ENCODE results near the gene COG5. TPM values are rescaled to one million over a fixed set of nuclear protein-coding genes. Genes with fewer than 3 reads are reported as not detected.

Gene COG5
- total and polyA plus RNA-seq, 10 of the 15 experiments (the other 5 are each of a cell fraction or from before 2014, with no cell fraction given), result 5.5 to 27.9 (median 15.6) TPM

DNA sequence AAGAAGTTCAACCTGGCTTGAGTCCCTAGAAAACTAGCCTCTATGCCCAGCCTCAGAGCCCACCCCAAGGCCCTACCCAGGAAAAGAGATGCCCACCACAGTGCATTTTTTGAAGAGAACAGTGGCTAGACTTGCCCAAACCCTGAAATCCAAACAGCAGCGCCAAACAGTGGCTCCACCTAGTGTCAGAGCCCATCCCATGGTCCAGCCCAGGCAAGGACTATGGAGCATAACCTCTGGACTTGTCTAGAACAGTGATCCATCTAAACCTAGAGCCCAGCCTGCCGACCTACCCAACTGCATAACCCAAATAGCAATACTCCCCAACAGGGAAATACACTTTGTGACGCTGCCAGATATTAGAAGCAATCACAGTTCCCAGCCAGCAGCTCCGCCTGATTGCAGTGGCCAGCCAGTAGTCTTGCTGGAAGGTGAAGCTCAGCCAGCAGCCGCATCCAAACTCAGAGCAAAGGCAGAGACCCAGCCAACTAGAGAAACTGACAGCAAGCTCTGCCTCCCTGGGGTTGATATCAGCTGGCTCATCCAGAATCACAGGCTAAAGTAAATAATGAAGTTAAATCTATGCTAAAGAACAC, 350.4 kb downstream of the COG5 start:
- 94% methylated on average over 5 of the region's 5 CpGs for WGBS (ENCODE audit: insufficient coverage, insufficient replicate concordance, low lambda C conversion rate, missing lambda C conversion rate)
- no peaks in the 10 kb centered on the region for H3K79me2 ChIP-seq (ENCODE audit: control insufficient read depth, insufficient read depth, low read length)
- ChIA-PET RAD21 (ENCODE audit: unreplicated experiment) (no interaction called here), POLR2A (no interaction called here), CTCF (interaction anchor here (0.7 to 1.5 kb wide), 2 partner anchors 66 to 192 kb away, joined by 3 read pairs; no protein-coding TSS in a partner anchor), SMC1A (ENCODE audit: uncharacterized antibody, unreplicated experiment) (interaction anchor here (1.6 to 1.8 kb wide), 2 partner anchors 10 to 39 kb away, joined by 4 to 8 read pairs; no protein-coding TSS in a partner anchor)
- DNase-seq (ENCODE audit: low read depth, low spot score) (no peak), FAIRE-seq (no peak), ATAC-seq (no peak)
- no peaks in the 10 kb centered on the region for H3K4me1 ChIP-seq (ENCODE audit: control insufficient read depth, insufficient read depth, low read length)
- BruUV-seq (replicated peaks), result no TSS peak
- H3K9ac ChIP-seq (ENCODE audit: control insufficient read depth, insufficient read depth, low read length), result no peak overlapping the region
- H3K9me3 ChIP-seq (replicated peaks; ENCODE audit: control insufficient read depth, insufficient read depth, low read length), result peaks cover 2% of the 10 kb centered on the region; the same call in 2 of the 3 replicates
- intact Hi-C loops (cut with micrococcal nuclease; ENCODE audit: unreplicated experiment), result no loop called here
- no peak overlapping the region for H3K27ac ChIP-seq (ENCODE audit: control insufficient read depth, insufficient read depth)
- in situ Hi-C loops (cut with MboI), result no loop called here
- H3K4me3 ChIP-seq, result no peak overlapping the region
- H4K20me1 ChIP-seq (ENCODE audit: control insufficient read depth, insufficient read depth), result no peaks in the 10 kb centered on the region
- no peak overlapping the region for H2AFZ ChIP-seq (ENCODE audit: control insufficient read depth, low read depth, low read length)
- H3K4me2 ChIP-seq (ENCODE audit: control insufficient read depth, insufficient read depth), result no peak overlapping the region
- H3K27me3 ChIP-seq (replicated peaks in 1 of 2; ENCODE audit: control insufficient read depth in 2 of 2, insufficient read depth in 2 of 2, low read length in 1 of 2), result no peaks in the 10 kb centered on the region
- TF ChIP-seq CHD4 (IDR thresholded peaks at IDR 0.05) (no peak), POLR2AphosphoS2 (IDR thresholded peaks at IDR 0.05; ENCODE audit: low read depth, low read length) (no peak), SMARCA5 (IDR thresholded peaks at IDR 0.05) (no peak), ZNF274 (IDR thresholded peaks at IDR 0.05; ENCODE audit: insufficient read depth, insufficient read length) (no peak)
- TF ChIP-seq, protein P1, sequence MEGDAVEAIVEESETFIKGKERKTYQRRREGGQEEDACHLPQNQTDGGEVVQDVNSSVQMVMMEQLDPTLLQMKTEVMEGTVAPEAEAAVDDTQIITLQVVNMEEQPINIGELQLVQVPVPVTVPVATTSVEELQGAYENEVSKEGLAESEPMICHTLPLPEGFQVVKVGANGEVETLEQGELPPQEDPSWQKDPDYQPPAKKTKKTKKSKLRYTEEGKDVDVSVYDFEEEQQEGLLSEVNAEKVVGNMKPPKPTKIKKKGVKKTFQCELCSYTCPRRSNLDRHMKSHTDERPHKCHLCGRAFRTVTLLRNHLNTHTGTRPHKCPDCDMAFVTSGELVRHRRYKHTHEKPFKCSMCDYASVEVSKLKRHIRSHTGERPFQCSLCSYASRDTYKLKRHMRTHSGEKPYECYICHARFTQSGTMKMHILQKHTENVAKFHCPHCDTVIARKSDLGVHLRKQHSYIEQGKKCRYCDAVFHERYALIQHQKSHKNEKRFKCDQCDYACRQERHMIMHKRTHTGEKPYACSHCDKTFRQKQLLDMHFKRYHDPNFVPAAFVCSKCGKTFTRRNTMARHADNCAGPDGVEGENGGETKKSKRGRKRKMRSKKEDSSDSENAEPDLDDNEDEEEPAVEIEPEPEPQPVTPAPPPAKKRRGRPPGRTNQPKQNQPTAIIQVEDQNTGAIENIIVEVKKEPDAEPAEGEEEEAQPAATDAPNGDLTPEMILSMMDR (IDR thresholded peaks at IDR 0.05 in 2 of 3, conservative IDR thresholded peaks at IDR 0.05 in 1 of 3; ENCODE audit: control insufficient read depth in 2 of 3, extremely low read depth in 1 of 3, insufficient read depth in 1 of 3, low read depth in 3 of 3, low read length in 3 of 3), result 0 out of 6 replicates have a peak, but pooled peaks of 1 of the 3 experiments have one; percentile 11
- TF ChIP-seq, protein P2, sequence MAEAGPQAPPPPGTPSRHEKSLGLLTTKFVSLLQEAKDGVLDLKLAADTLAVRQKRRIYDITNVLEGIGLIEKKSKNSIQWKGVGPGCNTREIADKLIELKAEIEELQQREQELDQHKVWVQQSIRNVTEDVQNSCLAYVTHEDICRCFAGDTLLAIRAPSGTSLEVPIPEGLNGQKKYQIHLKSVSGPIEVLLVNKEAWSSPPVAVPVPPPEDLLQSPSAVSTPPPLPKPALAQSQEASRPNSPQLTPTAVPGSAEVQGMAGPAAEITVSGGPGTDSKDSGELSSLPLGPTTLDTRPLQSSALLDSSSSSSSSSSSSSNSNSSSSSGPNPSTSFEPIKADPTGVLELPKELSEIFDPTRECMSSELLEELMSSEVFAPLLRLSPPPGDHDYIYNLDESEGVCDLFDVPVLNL (IDR thresholded peaks at IDR 0.05; ENCODE audit: low read depth, low read length), result no peak
- TF ChIP-seq, protein P3, sequence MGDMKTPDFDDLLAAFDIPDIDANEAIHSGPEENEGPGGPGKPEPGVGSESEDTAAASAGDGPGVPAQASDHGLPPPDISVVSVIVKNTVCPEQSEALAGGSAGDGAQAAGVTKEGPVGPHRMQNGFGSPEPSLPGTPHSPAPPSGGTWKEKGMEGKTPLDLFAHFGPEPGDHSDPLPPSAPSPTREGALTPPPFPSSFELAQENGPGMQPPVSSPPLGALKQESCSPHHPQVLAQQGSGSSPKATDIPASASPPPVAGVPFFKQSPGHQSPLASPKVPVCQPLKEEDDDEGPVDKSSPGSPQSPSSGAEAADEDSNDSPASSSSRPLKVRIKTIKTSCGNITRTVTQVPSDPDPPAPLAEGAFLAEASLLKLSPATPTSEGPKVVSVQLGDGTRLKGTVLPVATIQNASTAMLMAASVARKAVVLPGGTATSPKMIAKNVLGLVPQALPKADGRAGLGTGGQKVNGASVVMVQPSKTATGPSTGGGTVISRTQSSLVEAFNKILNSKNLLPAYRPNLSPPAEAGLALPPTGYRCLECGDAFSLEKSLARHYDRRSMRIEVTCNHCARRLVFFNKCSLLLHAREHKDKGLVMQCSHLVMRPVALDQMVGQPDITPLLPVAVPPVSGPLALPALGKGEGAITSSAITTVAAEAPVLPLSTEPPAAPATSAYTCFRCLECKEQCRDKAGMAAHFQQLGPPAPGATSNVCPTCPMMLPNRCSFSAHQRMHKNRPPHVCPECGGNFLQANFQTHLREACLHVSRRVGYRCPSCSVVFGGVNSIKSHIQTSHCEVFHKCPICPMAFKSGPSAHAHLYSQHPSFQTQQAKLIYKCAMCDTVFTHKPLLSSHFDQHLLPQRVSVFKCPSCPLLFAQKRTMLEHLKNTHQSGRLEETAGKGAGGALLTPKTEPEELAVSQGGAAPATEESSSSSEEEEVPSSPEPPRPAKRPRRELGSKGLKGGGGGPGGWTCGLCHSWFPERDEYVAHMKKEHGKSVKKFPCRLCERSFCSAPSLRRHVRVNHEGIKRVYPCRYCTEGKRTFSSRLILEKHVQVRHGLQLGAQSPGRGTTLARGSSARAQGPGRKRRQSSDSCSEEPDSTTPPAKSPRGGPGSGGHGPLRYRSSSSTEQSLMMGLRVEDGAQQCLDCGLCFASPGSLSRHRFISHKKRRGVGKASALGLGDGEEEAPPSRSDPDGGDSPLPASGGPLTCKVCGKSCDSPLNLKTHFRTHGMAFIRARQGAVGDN (IDR thresholded peaks at IDR 0.05), result no peak
- H3K36me3 ChIP-seq (ENCODE audit: control insufficient read depth in 2 of 2, insufficient read depth in 2 of 2, low read length in 1 of 2), result peaks cover 2 to 6% of the 10 kb centered on the region in 2 experiments; a peak in 3 of 4 replicates
